G401.6 (cell line): Measurements from ENCODE around the gene DCDC2C.
"Not testable (repeated sequence)": the region's sequence is repeated elsewhere in the genome, so short reads cannot be mapped to it uniquely, and the experiment has no call there.

ENCODE experiments used
- FAIRE-seq: peaks from 2 replicates; lab custom pipeline; 2012; peaks lifted over from hg19 to GRCh38; lab: Jason Lieb, UNC

The DCDC2C gene

GRCh38 chr2:3777966-3778365, 74.6 kb downstream of the DCDC2C start:
- FAIRE-seq = no peak

- FAIRE-seq = no peak
Measured at GRCh38 chr2:3778851-3779495, 75.6 kb downstream of the DCDC2C start.

GRCh38 chr2:3779496-3780049, 76.2 kb downstream of the DCDC2C start:
- FAIRE-seq = no peak

GRCh38 chr2:3780477-3781402, 77.4 kb downstream of the DCDC2C start:
- no peak for FAIRE-seq

GRCh38 chr2:3784731-3785130, 81.4 kb downstream of the DCDC2C start:
- no peak for FAIRE-seq

- FAIRE-seq = no peak
Measured at GRCh38 chr2:3785220-3785889, 82.0 kb downstream of the DCDC2C start.

- FAIRE-seq = no peak
Measured at GRCh38 chr2:3785890-3786273, 82.5 kb downstream of the DCDC2C start.

- FAIRE-seq = no peak
Measured at GRCh38 chr2:3787768-3788167, 84.4 kb downstream of the DCDC2C start.

- FAIRE-seq = no peak
Measured at GRCh38 chr2:3789256-3789655, 85.9 kb downstream of the DCDC2C start.

GRCh38 chr2:3793249-3793648, 89.9 kb downstream of the DCDC2C start:
- no peak for FAIRE-seq

GRCh38 chr2:3801506-3801905, 98.1 kb downstream of the DCDC2C start:
- FAIRE-seq = no peak

- FAIRE-seq = no peak
Measured at GRCh38 chr2:3805201-3805939, 102.0 kb downstream of the DCDC2C start.

GRCh38 chr2:3806168-3806567, 102.8 kb downstream of the DCDC2C start:
- FAIRE-seq = no peak

- no peak for FAIRE-seq
Measured at GRCh38 chr2:3806730-3807129, 103.4 kb downstream of the DCDC2C start.

GRCh38 chr2:3807853-3808252, 104.5 kb downstream of the DCDC2C start:
- FAIRE-seq = no peak

- FAIRE-seq = no peak
Measured at GRCh38 chr2:3814706-3815245, 111.4 kb downstream of the DCDC2C start.

- not testable (repeated sequence) for FAIRE-seq
Measured at GRCh38 chr2:3817144-3817543, 113.8 kb downstream of the DCDC2C start.

GRCh38 chr2:3823748-3824147, 120.4 kb downstream of the DCDC2C start:
- FAIRE-seq = no peak

- no peak for FAIRE-seq
Measured at GRCh38 chr2:3827673-3828575, 124.5 kb downstream of the DCDC2C start.

- no peak for FAIRE-seq
Measured at GRCh38 chr2:3830796-3831195, 127.4 kb downstream of the DCDC2C start.

- no peak for FAIRE-seq
Measured at GRCh38 chr2:3837086-3837485, 133.7 kb downstream of the DCDC2C start.
